H9 (cell line): ENCODE results near the gene RNGTT. TPM values are rescaled to one million over a fixed set of nuclear protein-coding genes. Genes with fewer than 3 reads are reported as not detected.

Experiments used
- DNase-seq: peaks from one replicate; pipeline ENCODE4 v3.0.0-alpha.2; 2017
- H2AFZ ChIP-seq: one replicate; pipeline ENCODE4 v1.6.1; 2013; ENCODE audit warnings: mild to moderate bottlenecking, low read length, control low read depth, moderate library complexity
- H2AK5ac ChIP-seq: 2 replicates; pipeline ENCODE4 v1.6.1; 2013; ENCODE audit warnings: low read length, control low read depth, mixed read lengths; ENCODE audit not compliant: insufficient read length
- H2BK120ac ChIP-seq: one replicate; pipeline ENCODE4 v1.6.1; 2013; ENCODE audit warnings: low read depth, mild to moderate bottlenecking, low read length, control low read depth, inconsistent platforms; ENCODE audit not compliant: poor library complexity, severe bottlenecking
- H2BK12ac ChIP-seq: 2 replicates; pipeline ENCODE4 v1.6.1; 2013; ENCODE audit warnings: low read length, control low read depth, mixed read lengths, low read depth; ENCODE audit not compliant: insufficient read length
- H2BK15ac ChIP-seq: 2 replicates; pipeline ENCODE4 v1.6.1; 2013; ENCODE audit warnings: low read depth, low read length, control low read depth
- H2BK20ac ChIP-seq: one replicate; pipeline ENCODE4 v1.6.1; 2013; ENCODE audit warnings: low read depth, mild to moderate bottlenecking, low read length, control low read depth, inconsistent platforms; ENCODE audit not compliant: poor library complexity, severe bottlenecking
- H2BK5ac ChIP-seq: 2 replicates; pipeline ENCODE4 v1.6.1; 2013; ENCODE audit warnings: low read length, control low read depth, mixed read lengths; ENCODE audit not compliant: insufficient read length
- H3K14ac ChIP-seq: 2 replicates; pipeline ENCODE4 v1.6.1; 2013; ENCODE audit warnings: low read length, control low read depth; ENCODE audit not compliant: insufficient read depth
- H3K18ac ChIP-seq: 2 replicates; pipeline ENCODE4 v1.6.1; 2013; ENCODE audit warnings: low read depth, mild to moderate bottlenecking, mixed read lengths, low read length, control low read depth; ENCODE audit not compliant: insufficient read length
- H3K23ac ChIP-seq: 2 replicates; pipeline ENCODE4 v1.6.1; 2013; ENCODE audit warnings: low read length, control low read depth, mixed read lengths, low read depth; ENCODE audit not compliant: insufficient read length
- H3K23me2 ChIP-seq: 2 replicates; pipeline ENCODE4 v1.6.1; 2013; ENCODE audit warnings: low read depth, mild to moderate bottlenecking, mixed read lengths, low read length, control low read depth; ENCODE audit not compliant: insufficient read length, poor library complexity, severe bottlenecking
- H3K27ac ChIP-seq: 2 replicates; pipeline ENCODE4 v1.5.1; 2013; ENCODE audit warnings: low read length, control low read depth, mixed read lengths, low read depth; ENCODE audit not compliant: insufficient read length
- H3K27me3 ChIP-seq: 2 replicates; pipeline ENCODE4 v1.6.1; 2013; ENCODE audit warnings: low read length, control low read depth, inconsistent platforms; ENCODE audit not compliant: insufficient read depth
- H3K4ac ChIP-seq: 2 replicates; pipeline ENCODE4 v1.6.1; 2013; ENCODE audit warnings: low read depth, mild to moderate bottlenecking, control low read depth, inconsistent platforms, low read length, moderate library complexity
- H3K4me1 ChIP-seq: 2 replicates; pipeline ENCODE4 v1.6.1; 2013; ENCODE audit warnings: low read length, control low read depth, inconsistent platforms; ENCODE audit not compliant: insufficient read depth
- H3K4me2 ChIP-seq: 2 replicates; pipeline ENCODE4 v1.6.1; 2013; ENCODE audit warnings: low read length, control low read depth, mixed read lengths; ENCODE audit not compliant: insufficient read length, insufficient read depth
- H3K56ac ChIP-seq: 2 replicates; pipeline ENCODE4 v1.6.1; 2013; ENCODE audit warnings: low read depth, mild to moderate bottlenecking, mixed read lengths, low read length, control low read depth; ENCODE audit not compliant: insufficient read length
- H3K79me1 ChIP-seq: 2 replicates; pipeline ENCODE4 v1.6.1; 2013; ENCODE audit warnings: low read depth, mild to moderate bottlenecking, moderate library complexity, low read length, control low read depth, inconsistent platforms; ENCODE audit not compliant: insufficient read depth, poor library complexity, severe bottlenecking
- H3K79me2 ChIP-seq: 2 replicates; pipeline ENCODE4 v1.6.1; 2013; ENCODE audit warnings: low read length, control low read depth, inconsistent platforms; ENCODE audit not compliant: insufficient read depth
- H3K9ac ChIP-seq: 2 replicates; pipeline ENCODE4 v1.6.1; 2013; ENCODE audit warnings: low read length, control low read depth, mixed read lengths; ENCODE audit not compliant: insufficient read length; ENCODE audit errors: extremely low read depth
- H3K9me3 ChIP-seq: one replicate; pipeline ENCODE4 v1.6.1; 2013; ENCODE audit warnings: low read depth, low read length, inconsistent platforms; ENCODE audit not compliant: control insufficient read depth
- H3T11ph ChIP-seq: one replicate; pipeline ENCODE4 v1.6.1; 2013; ENCODE audit warnings: mild to moderate bottlenecking, low read length, control low read depth, inconsistent platforms
- H4K20me1 ChIP-seq: one replicate; pipeline ENCODE4 v1.6.1; 2013; ENCODE audit not compliant: control insufficient read depth, insufficient read length, insufficient read depth
- H4K5ac ChIP-seq: 2 replicates; pipeline ENCODE4 v1.6.1; 2013; ENCODE audit warnings: low read depth, mild to moderate bottlenecking, mixed read lengths, low read length, control low read depth; ENCODE audit not compliant: insufficient read length
- H4K8ac ChIP-seq: replicated peaks from 2 replicates; pipeline ENCODE4 v1.6.1; 2013; ENCODE audit warnings: low read length, control low read depth, mixed read lengths, low read depth; ENCODE audit not compliant: insufficient read length
- H4K91ac ChIP-seq: 2 replicates; pipeline ENCODE4 v1.6.1; 2013; ENCODE audit warnings: low read depth, mild to moderate bottlenecking, moderate library complexity, mixed read lengths, low read length, control low read depth; ENCODE audit not compliant: insufficient read length
- H3K27ac Mint-ChIP-seq, 3 experiments: 2 replicates in 2 of 3; 3 replicates in 1 of 3; pipeline ENCODE4 v1.8.0; 2020 to 2021; ENCODE audit warnings: mixed read lengths in 3 of 3, mild to moderate bottlenecking in 1 of 3, moderate library complexity in 1 of 3
- H3K27me3 Mint-ChIP-seq: 2 replicates; pipeline ENCODE4 v1.8.0; 2021; ENCODE audit warnings: low read depth, mild to moderate bottlenecking, moderate library complexity, mixed read lengths
- H3K36me3 Mint-ChIP-seq, 3 experiments: 2 replicates in 2 of 3; 3 replicates in 1 of 3; pipeline ENCODE4 v1.8.0; 2020 to 2021; ENCODE audit warnings: low read depth in 3 of 3, mixed read lengths in 3 of 3; ENCODE audit not compliant: insufficient read depth in 1 of 3
- H3K4me1 Mint-ChIP-seq, 2 experiments: 2 replicates each; pipeline ENCODE4 v1.8.0; 2020; ENCODE audit warnings: mixed read lengths in 2 of 2
- H3K4me3 Mint-ChIP-seq, 2 experiments: 2 replicates in 1 of 2; 3 replicates in 1 of 2; pipeline ENCODE4 v1.8.0; 2020 to 2021; ENCODE audit warnings: mild to moderate bottlenecking in 2 of 2, mixed read lengths in 2 of 2, moderate library complexity in 1 of 2
- H3K9me3 Mint-ChIP-seq, 2 experiments: 2 replicates in 1 of 2; 3 replicates in 1 of 2; pipeline ENCODE4 v1.8.0; 2020; ENCODE audit warnings: mild to moderate bottlenecking in 2 of 2, mixed read lengths in 2 of 2, moderate library complexity in 1 of 2
- whole genome bisulfite sequencing: extraction: QIAGEN DNeasy Blood & Tissue Kit; methylation state at CpG from one replicate; pipeline ENCODE4 v1.1.7; 2013; ENCODE audit warnings: missing lambda C conversion rate, low lambda C conversion rate, mixed read lengths; ENCODE audit not compliant: insufficient read length; ENCODE audit errors: extremely low coverage; 5-methylcytosine and 5-hydroxymethylcytosine counted together
- total RNA-seq: library from RNA; stranded (reverse); gene quantifications from 2 replicates; pipeline ENCODE4 v1.2.1, GENCODE V29; 2021
- TF ChIP-seq, protein P1 (sequence below): fragments of 200-600 bp; sonication (generic); conservative IDR thresholded peaks from 3 replicates; pipeline ENCODE4 v1.8.0; 2021; ENCODE audit warnings: antibody characterized with exemption, mild to moderate bottlenecking

Gene RNGTT
- total RNA-seq, 1 experiment from 2014 or later, result 20.5 TPM

DNA sequence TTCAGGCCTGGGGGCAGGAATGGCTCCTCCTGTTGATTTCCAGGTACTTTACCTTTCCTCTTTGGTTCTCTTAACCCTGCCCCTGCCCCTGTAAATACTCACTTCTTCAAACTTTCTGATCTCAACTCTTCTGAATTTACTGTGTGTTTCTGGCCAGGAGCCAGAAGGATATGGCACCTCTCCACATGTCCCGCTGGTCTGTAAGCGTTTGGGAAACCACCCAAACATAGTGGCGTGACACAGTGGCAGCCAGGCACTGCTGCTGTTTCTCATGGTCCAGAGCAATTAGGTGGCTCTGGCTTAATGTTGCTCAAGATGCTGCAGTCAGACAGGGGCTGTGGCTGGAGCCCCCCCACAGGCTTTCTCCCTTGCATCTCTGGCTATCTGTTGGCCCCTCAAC, 374.5 kb downstream of the RNGTT start:
- H3K18ac ChIP-seq, result no peak overlapping the region
- H4K5ac ChIP-seq, result no peak overlapping the region
- no peaks in the 10 kb centered on the region for H4K20me1 ChIP-seq
- H4K91ac ChIP-seq, result no peak overlapping the region
- no peak overlapping the region for H2BK120ac ChIP-seq
- no peak overlapping the region for H3K27ac Mint-ChIP-seq
- H3T11ph ChIP-seq, result no peak overlapping the region
- TF ChIP-seq, protein P1, sequence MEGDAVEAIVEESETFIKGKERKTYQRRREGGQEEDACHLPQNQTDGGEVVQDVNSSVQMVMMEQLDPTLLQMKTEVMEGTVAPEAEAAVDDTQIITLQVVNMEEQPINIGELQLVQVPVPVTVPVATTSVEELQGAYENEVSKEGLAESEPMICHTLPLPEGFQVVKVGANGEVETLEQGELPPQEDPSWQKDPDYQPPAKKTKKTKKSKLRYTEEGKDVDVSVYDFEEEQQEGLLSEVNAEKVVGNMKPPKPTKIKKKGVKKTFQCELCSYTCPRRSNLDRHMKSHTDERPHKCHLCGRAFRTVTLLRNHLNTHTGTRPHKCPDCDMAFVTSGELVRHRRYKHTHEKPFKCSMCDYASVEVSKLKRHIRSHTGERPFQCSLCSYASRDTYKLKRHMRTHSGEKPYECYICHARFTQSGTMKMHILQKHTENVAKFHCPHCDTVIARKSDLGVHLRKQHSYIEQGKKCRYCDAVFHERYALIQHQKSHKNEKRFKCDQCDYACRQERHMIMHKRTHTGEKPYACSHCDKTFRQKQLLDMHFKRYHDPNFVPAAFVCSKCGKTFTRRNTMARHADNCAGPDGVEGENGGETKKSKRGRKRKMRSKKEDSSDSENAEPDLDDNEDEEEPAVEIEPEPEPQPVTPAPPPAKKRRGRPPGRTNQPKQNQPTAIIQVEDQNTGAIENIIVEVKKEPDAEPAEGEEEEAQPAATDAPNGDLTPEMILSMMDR, result no peak
- H3K4me3 Mint-ChIP-seq, result no peak overlapping the region
- no peak overlapping the region for H2BK12ac ChIP-seq
- peaks cover 2% of the 10 kb centered on the region for H3K27me3 Mint-ChIP-seq
- no peak overlapping the region for H3K4ac ChIP-seq
- H3K79me1 ChIP-seq, result no peaks in the 10 kb centered on the region
- H2AFZ ChIP-seq, result no peak overlapping the region
- H2AK5ac ChIP-seq, result no peak overlapping the region
- H3K9me3 Mint-ChIP-seq, result peaks cover 0 to 4% of the 10 kb centered on the region in 2 experiments; a peak in 1 of 5 replicates
- H3K9ac ChIP-seq, result no peak overlapping the region
- WGBS, result no CpG with 5 or more reads among the region's 3 CpGs
- H3K56ac ChIP-seq, result no peak overlapping the region
- no peaks in the 10 kb centered on the region for H3K9me3 ChIP-seq
- H3K27ac ChIP-seq, result no peak overlapping the region
- no peak overlapping the region for H4K8ac ChIP-seq
- H3K4me1 ChIP-seq, result peaks cover 4% of the 10 kb centered on the region; the same call in 1 of the 2 replicates
- H2BK20ac ChIP-seq, result no peak overlapping the region
- no peak overlapping the region for H2BK5ac ChIP-seq
- H3K23me2 ChIP-seq, result no peaks in the 10 kb centered on the region
- peaks cover 0 to 4% (median 0%) of the 10 kb centered on the region in 3 experiments; a peak in 2 of 7 replicates for H3K36me3 Mint-ChIP-seq
- no peaks in the 10 kb centered on the region for H3K27me3 ChIP-seq
- H3K14ac ChIP-seq, result no peak overlapping the region; the same call in 1 of the 2 replicates
- DNase-seq, result no peak
- peaks cover 28 to 31% of the 10 kb centered on the region in 2 experiments for H3K4me1 Mint-ChIP-seq
- H3K23ac ChIP-seq, result no peak overlapping the region
- H2BK15ac ChIP-seq, result no peak overlapping the region
- no peak overlapping the region for H3K4me2 ChIP-seq
- H3K79me2 ChIP-seq, result no peaks in the 10 kb centered on the region
